H54 (cell line): ENCODE results near the gene E2F7.

Experiments
- DNase-seq: peaks from one replicate; pipeline ENCODE4 v3.0.0; 2011; ENCODE audit warnings: low spot score, mixed read lengths; ENCODE audit not compliant: insufficient read length
- FAIRE-seq: peaks from 3 replicates; lab custom pipeline; 2011; peaks lifted over from hg19 to GRCh38; lab: Jason Lieb, UNC
- POLR2A ChIP-seq: IDR thresholded peaks from 2 replicates; pipeline ENCODE4 v1.6.1; 2011; ENCODE audit warnings: low read depth, mild to moderate bottlenecking, low read length

The E2F7 gene

GRCh38 chr12:77053259-77053658 lies 12.1 kb downstream of the E2F7 start:
- no peak for DNase-seq
- TF ChIP-seq POLR2A: no peak
- FAIRE-seq: no peak

- TF ChIP-seq POLR2A: no peak
- FAIRE-seq: peak; percentile 84
- DNase-seq: no peak
Measured at GRCh38 chr12:77049767-77050353, 15.5 kb downstream of the E2F7 start.

- TF ChIP-seq POLR2A: no peak
- DNase-seq (no peak), FAIRE-seq (no peak)
Measured at GRCh38 chr12:77047341-77048109, 17.8 kb downstream of the E2F7 start.

- FAIRE-seq (no peak), DNase-seq (no peak)
Measured at GRCh38 chr12:77046468-77046867, 18.9 kb downstream of the E2F7 start.

GRCh38 chr12:77045183-77045582 lies 20.2 kb downstream of the E2F7 start:
- DNase-seq: no peak
- no peak for TF ChIP-seq POLR2A
- FAIRE-seq: no peak

More at GRCh38 chr12:77046468-77046867, 18.9 kb downstream of the E2F7 start:
- TF ChIP-seq POLR2A: no peak

GRCh38 chr12:77044721-77045120 lies 20.6 kb downstream of the E2F7 start:
- DNase-seq: no peak
- TF ChIP-seq POLR2A: no peak
- FAIRE-seq: no peak

- no peak for TF ChIP-seq POLR2A
- no peak for DNase-seq
- FAIRE-seq: no peak
Measured at GRCh38 chr12:77042833-77043232, 22.5 kb downstream of the E2F7 start.

GRCh38 chr12:77040231-77040630 lies 25.1 kb downstream of the E2F7 start:
- FAIRE-seq (no peak), DNase-seq (no peak)
- no peak for TF ChIP-seq POLR2A

- FAIRE-seq (no peak), DNase-seq (no peak)
- TF ChIP-seq POLR2A: no peak
Measured at GRCh38 chr12:77035226-77035625, 30.1 kb downstream of the E2F7 start.

GRCh38 chr12:77033658-77034536 lies 31.5 kb downstream of the E2F7 start:
- no peak for TF ChIP-seq POLR2A
- FAIRE-seq (no peak), DNase-seq (no peak)

- TF ChIP-seq POLR2A: no peak
- FAIRE-seq (peak; percentile 45), DNase-seq (peak; percentile 10)
Measured at GRCh38 chr12:77032406-77032805, 33.0 kb downstream of the E2F7 start.

GRCh38 chr12:77031745-77032144 lies 33.6 kb downstream of the E2F7 start:
- DNase-seq (peak; percentile 68), FAIRE-seq (peak; percentile 92)
- TF ChIP-seq POLR2A: no peak

- no peak for TF ChIP-seq POLR2A
- no peak for FAIRE-seq
- no peak for DNase-seq
Measured at GRCh38 chr12:77025782-77026314, 39.5 kb downstream of the E2F7 start.

GRCh38 chr12:77023501-77023900 lies 41.9 kb downstream of the E2F7 start:
- TF ChIP-seq POLR2A: no peak
- DNase-seq: no peak
- FAIRE-seq: no peak
